GM21786 (cell line): ENCODE measurements around the gene OR10D3.
"Not testable (repeated sequence)": the region's sequence is repeated elsewhere in the genome, so short reads cannot be mapped to it uniquely, and the experiment has no call there.

ENCODE experiments used
- ATAC-seq: cut with Tn5 transposase; IDR thresholded peaks from one replicate; pipeline ENCODE4 v1.9.1; 2021; ENCODE audit not compliant: unreplicated experiment

The OR10D3 gene

GRCh38 chr11:124194293-124195188 lies 11.4 kb downstream of the OR10D3 start:
- no peak for ATAC-seq

DNA sequence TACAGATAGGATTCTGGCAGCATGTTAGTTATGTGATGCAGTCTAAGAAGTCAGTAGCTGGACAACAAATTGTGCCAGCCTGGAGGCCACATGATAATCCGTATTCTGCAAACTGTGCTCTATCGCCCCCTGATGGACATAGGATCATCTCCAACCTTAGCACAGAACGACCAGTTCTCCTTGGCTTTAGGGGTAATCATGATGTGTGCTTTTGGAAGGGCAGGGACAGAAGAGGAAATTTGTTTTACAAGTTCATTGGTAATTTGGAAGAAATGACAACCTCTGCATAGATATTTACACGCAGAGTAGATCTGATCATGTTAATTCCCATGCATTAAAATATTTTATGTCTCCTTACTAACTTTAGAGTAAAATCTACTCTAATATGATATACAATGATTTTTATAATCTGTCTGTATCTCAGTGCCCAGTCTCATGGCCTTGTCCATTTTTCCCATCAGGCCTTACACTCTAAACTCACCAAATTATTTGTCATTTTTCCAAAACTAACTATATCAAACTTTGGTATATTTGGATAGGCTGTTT lies 12.1 kb downstream of the OR10D3 start:
- peak; percentile 69 for ATAC-seq

DNA sequence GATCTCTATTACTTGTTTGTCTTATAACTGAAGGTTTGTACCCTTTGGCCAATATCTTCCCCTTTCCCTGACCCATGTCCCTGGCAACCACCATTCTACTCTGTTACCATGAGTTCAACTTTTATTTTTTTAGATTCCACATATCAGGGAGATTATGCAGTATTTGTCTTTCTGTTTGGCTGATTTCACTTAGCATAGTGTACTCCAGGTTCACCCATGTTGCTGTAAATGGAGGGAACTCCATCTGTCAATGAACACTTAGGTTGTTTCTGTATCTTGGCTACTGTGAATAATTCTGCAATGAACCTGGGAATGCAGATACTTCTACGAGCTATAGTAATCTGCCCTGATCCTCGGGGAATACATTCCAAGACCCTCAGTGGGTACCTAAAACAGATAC lies 14.9 kb downstream of the OR10D3 start:
- ATAC-seq: no peak

DNA sequence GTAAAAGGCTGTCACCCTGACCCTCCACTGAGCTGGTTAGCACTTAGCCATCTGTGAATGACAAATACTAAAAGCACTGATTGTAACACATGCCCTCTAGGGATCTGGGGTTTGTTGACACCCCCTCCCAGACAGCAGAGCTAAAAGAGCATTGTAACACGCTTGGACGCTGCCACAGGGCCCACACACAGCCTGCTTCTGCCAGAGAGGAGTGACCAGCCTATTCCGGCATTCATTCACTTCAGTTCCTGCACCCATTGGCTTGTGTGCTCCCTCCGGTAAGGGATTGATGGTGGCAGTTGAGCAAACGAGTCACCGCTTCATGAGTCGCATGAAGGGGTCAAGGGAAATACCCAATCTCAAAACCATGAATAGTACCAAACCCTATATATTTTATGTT lies 15.8 kb downstream of the OR10D3 start:
- no peak for ATAC-seq

GRCh38 chr11:124199702-124200101 lies 16.6 kb downstream of the OR10D3 start:
- ATAC-seq: no peak

DNA sequence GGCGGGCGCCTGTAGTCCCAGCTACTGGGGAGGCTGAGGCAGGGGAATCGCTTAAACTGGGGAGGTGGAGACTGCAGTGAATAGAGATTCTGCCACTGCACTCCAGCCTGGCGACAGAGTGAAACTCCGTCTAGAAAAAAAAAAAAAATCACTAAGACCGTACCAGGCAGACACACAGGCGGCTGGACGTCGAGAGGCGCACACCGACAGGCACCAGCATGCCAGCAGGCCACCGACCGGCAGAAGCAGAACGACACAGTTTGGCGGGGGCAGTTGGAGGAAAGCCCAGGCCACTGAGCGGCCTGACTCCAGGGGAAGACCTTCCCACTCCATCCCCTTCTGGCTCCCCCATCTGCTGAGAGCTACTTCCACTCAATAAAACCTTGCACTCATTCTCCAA lies 17.5 kb downstream of the OR10D3 start:
- no peak for ATAC-seq

- no peak for ATAC-seq
Observed at GRCh38 chr11:124202951-124203350, 19.8 kb downstream of the OR10D3 start.

DNA sequence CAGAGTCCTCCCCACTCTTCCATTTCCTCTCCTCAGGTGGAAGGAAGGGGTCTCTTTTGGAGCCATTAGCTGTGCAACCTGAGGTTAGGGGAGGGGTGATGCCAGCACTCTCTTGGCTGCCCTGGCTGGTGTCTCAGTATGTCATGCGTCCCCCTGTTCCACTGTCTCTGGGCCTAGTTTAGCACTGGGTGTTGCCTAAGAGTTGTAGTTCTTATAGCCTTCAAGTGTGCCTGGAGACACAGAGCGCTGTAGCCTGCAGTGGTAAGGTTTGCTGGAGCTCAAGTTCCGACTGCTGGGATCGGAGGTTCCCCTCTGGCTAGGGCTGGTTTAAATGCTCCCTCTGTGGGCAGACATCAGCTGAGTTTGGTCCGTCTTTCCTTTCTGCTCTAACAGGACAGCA lies 20.9 kb downstream of the OR10D3 start:
- ATAC-seq: no peak

- ATAC-seq: no peak
Observed at GRCh38 chr11:124207102-124207792, 24.1 kb downstream of the OR10D3 start.

DNA sequence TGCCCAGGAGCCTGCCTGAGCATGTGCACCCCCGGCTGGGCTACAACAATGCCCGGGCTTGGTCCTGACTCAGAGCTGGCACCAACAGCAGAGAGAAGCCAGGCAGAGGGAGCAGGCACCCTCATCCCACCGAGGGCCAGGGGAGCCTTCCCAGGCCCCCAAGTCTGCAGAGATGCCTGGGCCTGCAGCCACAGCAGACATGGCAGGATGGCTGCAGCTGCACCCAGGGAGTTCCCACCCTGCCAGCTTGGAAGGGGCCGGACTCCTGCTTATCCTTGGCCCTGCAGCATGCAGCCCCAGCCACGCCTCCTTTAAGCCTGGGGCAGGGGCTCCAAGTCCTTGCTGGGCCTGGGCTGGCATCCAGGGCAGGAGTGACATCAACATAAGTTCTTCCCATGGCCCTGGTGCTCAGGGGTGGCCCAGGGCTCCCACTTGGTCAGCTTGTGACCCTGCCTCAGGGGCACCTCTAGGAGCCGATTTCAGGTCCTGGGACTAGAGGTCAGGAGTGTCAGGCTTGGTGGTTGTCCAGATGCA lies 26.7 kb downstream of the OR10D3 start:
- ATAC-seq: no peak

DNA sequence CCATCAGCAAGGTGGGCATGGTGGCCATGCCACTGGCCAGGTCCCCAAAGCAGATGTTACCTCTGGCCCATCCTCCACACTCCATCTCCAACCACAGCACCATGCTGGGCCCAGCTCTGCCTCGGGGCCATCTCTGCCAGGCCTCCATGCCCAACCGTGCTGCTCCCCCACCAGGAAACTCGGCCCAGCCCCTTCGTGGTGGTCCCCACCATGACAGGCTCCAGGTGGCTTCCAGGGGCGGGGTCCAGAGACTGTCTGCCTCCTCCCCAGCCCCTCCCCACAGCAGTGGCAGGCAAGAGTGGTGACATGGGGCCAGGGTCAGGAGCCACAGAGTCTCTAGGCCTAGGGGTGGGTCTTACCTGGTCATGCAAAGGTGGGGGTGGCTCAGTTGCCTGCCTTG lies 27.3 kb downstream of the OR10D3 start:
- no peak for ATAC-seq

DNA sequence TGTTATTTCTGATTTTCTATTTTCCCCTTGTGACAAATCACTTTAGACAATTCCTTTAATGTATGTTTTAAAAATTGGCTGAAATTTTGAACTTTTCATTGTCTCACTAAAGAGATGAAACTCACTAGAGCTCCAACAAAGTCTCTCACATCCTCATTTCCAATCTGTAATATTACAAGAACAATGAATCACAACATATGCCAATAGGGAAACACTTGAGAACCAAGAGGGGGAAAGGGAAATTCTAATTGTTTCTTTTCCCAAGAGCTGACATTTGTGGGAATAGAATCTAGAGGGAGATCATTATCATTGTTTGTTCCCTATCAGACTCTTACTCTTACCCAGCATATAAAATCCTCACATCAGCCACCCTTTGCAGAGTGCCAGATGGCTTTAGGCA lies 28.2 kb downstream of the OR10D3 start:
- ATAC-seq: no peak

GRCh38 chr11:124214027-124214426 lies 30.9 kb downstream of the OR10D3 start:
- no peak for ATAC-seq

- ATAC-seq: no peak
Observed at GRCh38 chr11:124219126-124219525, 36.0 kb downstream of the OR10D3 start.

DNA sequence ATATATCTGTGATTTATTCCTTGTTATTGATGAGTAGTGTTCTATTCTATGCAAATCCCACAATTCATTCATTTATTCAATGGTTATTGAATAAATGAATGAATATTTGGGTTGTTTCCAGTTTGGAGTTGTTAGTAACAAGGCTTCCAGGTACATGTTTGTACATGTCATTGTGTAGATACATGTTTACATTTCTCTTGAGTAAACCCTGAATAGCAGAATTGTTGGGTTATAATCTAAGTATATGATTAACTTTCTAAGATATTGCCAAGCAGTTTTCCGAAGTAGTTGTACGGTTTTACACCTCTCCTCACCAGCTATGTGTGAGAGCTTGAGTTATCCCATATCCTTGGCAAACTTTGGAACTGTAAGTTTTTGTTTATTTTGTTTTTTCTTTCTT lies 39.3 kb downstream of the OR10D3 start:
- no peak for ATAC-seq

GRCh38 chr11:124224618-124225423 lies 41.7 kb downstream of the OR10D3 start:
- ATAC-seq: not testable (repeated sequence)

- no peak for ATAC-seq
Observed at GRCh38 chr11:124225471-124225870, 42.3 kb downstream of the OR10D3 start.

- no peak for ATAC-seq
Observed at GRCh38 chr11:124233376-124233775, 50.2 kb downstream of the OR10D3 start.
